ENCODE results near the gene CGB2. TPM values are rescaled to one million over a fixed set of nuclear protein-coding genes. Genes with fewer than 3 reads are reported as not detected.
"Not testable (repeated sequence)": the region's sequence is repeated elsewhere in the genome, so short reads cannot be mapped to it uniquely, and the experiment has no call there.

CGB2 gene
- total RNA-seq, 1 experiment from 2014 or later, result not detected

- peaks cover 21% of the 10 kb centered on the region for H3K4me1 Mint-ChIP-seq (ENCODE audit: low read depth, unreplicated experiment)
- peak overlapping the region; percentile 79 for H3K4me3 Mint-ChIP-seq (ENCODE audit: unreplicated experiment)
- peaks cover 36% of the 10 kb centered on the region for H3K36me3 Mint-ChIP-seq (ENCODE audit: insufficient read depth, unreplicated experiment)
- intact Hi-C loops (cut with micrococcal nuclease; ENCODE audit: unreplicated experiment), result loop anchor here (1.0 to 2.0 kb wide), 2 partner anchors 19 to 56 kb away; no protein-coding TSS in a partner anchor
- Histone ChIP-seq H3K27me3 (replicated peaks; ENCODE audit: control insufficient read depth, insufficient read depth, low read length) (no peaks in the 10 kb centered on the region; the same call in 1 of the 2 replicates), H3K9me3 (no peaks in the 10 kb centered on the region), H3K36me3 (ENCODE audit: control insufficient read depth, insufficient read depth, low read length) (peaks cover 1% of the 10 kb centered on the region; the same call in 1 of the 2 replicates), H3K4me3 (ENCODE audit: low read depth, low read length) (peak overlapping the region; percentile 49), H3K4me1 (0 out of 2 replicates have a peak, but pooled peaks cover 9% of the 10 kb centered on the region)
- no peaks in the 10 kb centered on the region for H3K27me3 Mint-ChIP-seq (ENCODE audit: insufficient read depth, unreplicated experiment)
- no peak overlapping the region for H3K27ac Mint-ChIP-seq (ENCODE audit: unreplicated experiment)
- no TSS peak for BruUV-seq (replicated peaks)
- POLR2A ChIA-PET, result interaction anchor here (1.1 kb wide), 1 partner anchor 25 kb away, joined by 5 read pairs; the partner anchor contains the start of genes GYS1 and RUVBL2
- CTCF ChIA-PET, result interaction anchor here (0.6 to 4.0 kb wide), 9 partner anchors 18 to 847 kb away, joined by 3 to 51 read pairs (median 4); partner anchors contain the start of genes GYS1, NTF4 and RUVBL2
- H3K9me3 Mint-ChIP-seq (ENCODE audit: unreplicated experiment), result no peaks in the 10 kb centered on the region
- peak; percentile 87 to 88 for DNase-seq
- TF ChIP-seq, protein P1, sequence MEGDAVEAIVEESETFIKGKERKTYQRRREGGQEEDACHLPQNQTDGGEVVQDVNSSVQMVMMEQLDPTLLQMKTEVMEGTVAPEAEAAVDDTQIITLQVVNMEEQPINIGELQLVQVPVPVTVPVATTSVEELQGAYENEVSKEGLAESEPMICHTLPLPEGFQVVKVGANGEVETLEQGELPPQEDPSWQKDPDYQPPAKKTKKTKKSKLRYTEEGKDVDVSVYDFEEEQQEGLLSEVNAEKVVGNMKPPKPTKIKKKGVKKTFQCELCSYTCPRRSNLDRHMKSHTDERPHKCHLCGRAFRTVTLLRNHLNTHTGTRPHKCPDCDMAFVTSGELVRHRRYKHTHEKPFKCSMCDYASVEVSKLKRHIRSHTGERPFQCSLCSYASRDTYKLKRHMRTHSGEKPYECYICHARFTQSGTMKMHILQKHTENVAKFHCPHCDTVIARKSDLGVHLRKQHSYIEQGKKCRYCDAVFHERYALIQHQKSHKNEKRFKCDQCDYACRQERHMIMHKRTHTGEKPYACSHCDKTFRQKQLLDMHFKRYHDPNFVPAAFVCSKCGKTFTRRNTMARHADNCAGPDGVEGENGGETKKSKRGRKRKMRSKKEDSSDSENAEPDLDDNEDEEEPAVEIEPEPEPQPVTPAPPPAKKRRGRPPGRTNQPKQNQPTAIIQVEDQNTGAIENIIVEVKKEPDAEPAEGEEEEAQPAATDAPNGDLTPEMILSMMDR (IDR thresholded peaks at IDR 0.05; ENCODE audit: insufficient read depth in 1 of 2, low read depth in 1 of 2, low read length in 1 of 2, severe bottlenecking in 1 of 2, unreplicated experiment in 1 of 2), result peak; percentile 47 to 71
These were observed 13.9 kb upstream of the CGB2 start for GRCh38 chr19:49017666-49018351.

DNA sequence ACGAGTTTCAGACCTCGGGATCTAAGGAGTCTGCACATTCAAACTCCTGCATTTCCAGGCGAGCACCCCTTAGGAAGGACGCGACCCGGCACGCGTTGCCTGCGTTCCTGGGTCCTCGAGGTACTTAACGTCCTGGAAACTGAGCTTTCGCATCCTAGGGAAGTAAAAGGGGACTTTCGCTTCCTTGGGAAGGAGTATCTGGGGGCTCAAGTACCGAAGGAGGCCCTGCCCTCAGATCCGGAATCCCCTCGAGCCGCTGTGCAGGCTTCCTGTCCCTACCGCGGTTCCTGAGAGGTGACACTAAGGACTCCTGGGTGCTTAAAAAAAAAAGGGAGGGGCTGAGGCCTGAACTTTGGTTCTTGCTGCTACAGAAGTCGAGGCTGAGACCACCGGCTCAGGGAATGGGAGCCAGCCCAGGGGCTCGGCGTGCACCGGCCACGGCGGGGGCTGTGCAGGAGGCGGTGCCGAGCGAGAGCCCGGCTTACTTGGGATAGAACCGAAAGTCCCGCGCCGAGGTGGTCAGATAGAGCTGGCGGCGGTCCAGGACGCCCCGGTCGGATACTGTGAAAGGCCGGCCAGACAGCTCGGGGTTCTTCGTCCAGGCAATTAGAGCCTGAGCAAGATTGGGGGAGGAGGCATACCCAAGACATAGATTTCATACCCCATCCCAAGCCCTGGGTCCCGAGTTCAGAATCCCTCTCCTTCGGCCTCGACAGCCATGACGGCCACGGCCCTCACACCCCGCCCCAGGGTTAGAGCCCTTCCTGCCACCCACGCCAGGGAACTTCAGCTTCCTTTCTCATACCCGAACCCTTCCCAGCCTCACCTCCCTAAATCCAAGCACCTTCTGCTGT is 13.1 kb upstream of the CGB2 start:
- DNase-seq, result peak in 1 of 2 experiments; percentile 38
- POLR2A ChIA-PET, result interaction anchor here (0.9 to 1.3 kb wide), 3 partner anchors 25 to 55 kb away, joined by 3 to 9 read pairs (median 5); partner anchors contain the start of genes GYS1 and RUVBL2
- BruUV-seq (replicated peaks); H3K4me1 ChIP-seq; H3K9me3 ChIP-seq; H3K36me3 ChIP-seq (ENCODE audit: control insufficient read depth, insufficient read depth, low read length); H3K9me3 Mint-ChIP-seq (ENCODE audit: unreplicated experiment); H3K27me3 ChIP-seq (replicated peaks; ENCODE audit: control insufficient read depth, insufficient read depth, low read length); H3K27me3 Mint-ChIP-seq (ENCODE audit: insufficient read depth, unreplicated experiment): not testable (repeated sequence)
- H3K4me3 Mint-ChIP-seq (ENCODE audit: unreplicated experiment), result peak overlapping the region; percentile 79
- intact Hi-C loops (cut with micrococcal nuclease; ENCODE audit: unreplicated experiment), result loop anchor here (2.0 kb wide), 1 partner anchor 20 kb away; no protein-coding TSS in a partner anchor
- CTCF ChIA-PET, result interaction anchor here (0.6 to 4.0 kb wide), 12 partner anchors 19 to 130 kb away, joined by 3 to 51 read pairs (median 6); partner anchors contain the start of genes GYS1, NTF4 and RUVBL2
- H3K4me3 ChIP-seq (ENCODE audit: low read depth, low read length), result peak overlapping the region; percentile 49
- H3K4me1 Mint-ChIP-seq (ENCODE audit: low read depth, unreplicated experiment), result peaks cover 21% of the 10 kb centered on the region
- H3K27ac Mint-ChIP-seq (ENCODE audit: unreplicated experiment), result peak overlapping the region; percentile 45
- peaks cover 36% of the 10 kb centered on the region for H3K36me3 Mint-ChIP-seq (ENCODE audit: insufficient read depth, unreplicated experiment)

DNA sequence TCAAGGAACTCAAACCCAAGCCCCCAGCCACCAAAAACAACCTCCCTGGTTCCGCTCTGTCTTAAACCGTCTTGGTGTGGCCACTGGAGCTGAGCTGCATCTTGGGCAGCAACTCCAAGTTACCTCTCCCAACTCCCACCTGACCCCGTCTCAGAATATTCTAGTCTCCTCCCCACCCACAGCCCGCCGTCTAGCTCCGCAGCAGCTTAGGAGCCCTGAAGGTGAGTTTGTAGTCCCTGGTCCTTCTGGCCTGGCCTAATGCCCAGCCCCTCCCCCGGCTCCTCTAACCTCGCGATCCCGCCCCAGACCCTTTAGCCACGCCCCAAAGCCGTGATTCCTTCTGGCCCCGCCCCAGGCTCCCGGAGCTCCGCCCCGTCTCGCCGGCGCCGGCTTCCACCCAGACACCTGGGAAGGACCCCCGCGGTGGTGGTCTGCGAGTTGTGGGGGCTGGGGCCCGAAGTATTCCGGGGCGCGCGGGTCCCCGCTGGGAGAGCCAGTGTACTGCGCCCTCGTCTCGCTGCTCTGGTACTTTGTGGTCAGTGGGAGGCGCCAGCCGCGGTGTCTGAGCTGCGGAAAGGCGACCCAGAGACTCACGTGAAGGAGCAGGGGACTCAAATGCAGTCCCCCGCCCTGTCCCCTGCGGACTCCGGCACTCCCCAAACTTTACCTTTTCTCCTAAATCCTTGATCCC is 12.3 kb upstream of the CGB2 start:
- DNase-seq, result peak; percentile 84 to 88
- no peaks in the 10 kb centered on the region for H3K27me3 Mint-ChIP-seq (ENCODE audit: insufficient read depth, unreplicated experiment)
- intact Hi-C loops (cut with micrococcal nuclease; ENCODE audit: unreplicated experiment), result loop anchor here (2.0 kb wide), 1 partner anchor 21 kb away; no protein-coding TSS in a partner anchor
- Histone ChIP-seq H3K9me3 (no peaks in the 10 kb centered on the region), H3K27me3 (replicated peaks; ENCODE audit: control insufficient read depth, insufficient read depth, low read length) (no peaks in the 10 kb centered on the region; the same call in 1 of the 2 replicates), H3K4me1 (0 out of 2 replicates have a peak, but pooled peaks cover 9% of the 10 kb centered on the region), H3K4me3 (ENCODE audit: low read depth, low read length) (peak overlapping the region; percentile 49), H3K36me3 (ENCODE audit: control insufficient read depth, insufficient read depth, low read length) (peaks cover 1% of the 10 kb centered on the region; the same call in 1 of the 2 replicates)
- ChIA-PET CTCF (interaction anchor here (0.6 to 4.0 kb wide), 11 partner anchors 20 to 129 kb away, joined by 3 to 51 read pairs (median 5); partner anchors contain the start of genes GYS1, NTF4 and RUVBL2), POLR2A (interaction anchor here (0.5 to 1.3 kb wide), 4 partner anchors 26 to 155 kb away, joined by 3 to 9 read pairs (median 3); partner anchors contain the start of genes GYS1 and RUVBL2)
- TF ChIP-seq, protein P1 (IDR thresholded peaks at IDR 0.05; ENCODE audit: insufficient read depth in 1 of 2, low read depth in 1 of 2, low read length in 1 of 2, severe bottlenecking in 1 of 2, unreplicated experiment in 1 of 2), result peak in 1 of 2 experiments; percentile 34
- peaks cover 21% of the 10 kb centered on the region for H3K4me1 Mint-ChIP-seq (ENCODE audit: low read depth, unreplicated experiment)
- no peaks in the 10 kb centered on the region for H3K9me3 Mint-ChIP-seq (ENCODE audit: unreplicated experiment)
- H3K27ac Mint-ChIP-seq (ENCODE audit: unreplicated experiment), result peak overlapping the region; percentile 45
- H3K4me3 Mint-ChIP-seq (ENCODE audit: unreplicated experiment), result peak overlapping the region; percentile 79
- no TSS peak for BruUV-seq (replicated peaks)
- H3K36me3 Mint-ChIP-seq (ENCODE audit: insufficient read depth, unreplicated experiment), result peaks cover 31% of the 10 kb centered on the region

All from Caco-2 (cell line).